Measurements from ENCODE around the gene KCNK1. TPM values are rescaled to one million over a fixed set of nuclear protein-coding genes. Genes with fewer than 3 reads are reported as not detected.

The KCNK1 gene
- total and polyA plus RNA-seq, 2 of the 13 experiments (the other 11 are each of a cell fraction or from before 2014, with no cell fraction given) = not detected

GRCh38 chr1:233615571-233615970, 1.7 kb downstream of the KCNK1 start:
- in situ Hi-C loops (cut with HindIII; ENCODE audit: extremely low pct_ligation_motif_present, low pct_unique_long_range_greater_than_20kb) (no loop called here), intact Hi-C loops (cut with micrococcal nuclease; ENCODE audit: unreplicated experiment) (no loop called here)
- Histone ChIP-seq H4K20me1 (ENCODE audit: insufficient read depth, low read length) (no peaks in the 10 kb centered on the region), H3K36me3 (replicated peaks in 1 of 2; ENCODE audit: control insufficient read depth in 1 of 2, insufficient read depth in 2 of 2, low read length in 2 of 2) (no peaks in the 10 kb centered on the region), H3K4me3 (replicated peaks in 1 of 3; ENCODE audit: insufficient read depth in 1 of 3, low read depth in 2 of 3, low read length in 3 of 3) (no peak overlapping the region), H3K27ac (ENCODE audit: extremely low read length, insufficient read depth, low read length) (no peak overlapping the region), H3K9me3 (ENCODE audit: low read length) (no peaks in the 10 kb centered on the region), H2AFZ (ENCODE audit: low read length) (no peak overlapping the region), H3K4me1 (ENCODE audit: insufficient read depth, low read length) (no peaks in the 10 kb centered on the region), H3K9ac (ENCODE audit: insufficient read depth, low read depth, low read length) (no peak overlapping the region), H3K79me2 (ENCODE audit: insufficient read depth, low read length) (no peaks in the 10 kb centered on the region), H3K4me2 (ENCODE audit: low read depth, low read length) (no peak overlapping the region), H3K27me3 (ENCODE audit: control insufficient read depth in 1 of 2, insufficient read depth in 2 of 2, low read length in 2 of 2) (peaks cover 0 to 18% of the 10 kb centered on the region in 2 experiments; a peak in 3 of 5 replicates)
- POLR2A ChIA-PET = no interaction called here
- FAIRE-seq (no peak), ATAC-seq (no peak), DNase-seq (ENCODE audit: low spot score) (no peak)
- CTCF ChIA-PET (ENCODE audit: low intra/inter-chr PET ratio, low total read pairs) = no interaction called here
- no TSS peak for BruUV-seq (replicated peaks)
- WGBS (ENCODE audit: low lambda C conversion rate) = 53% methylated on average over 3 of the region's 3 CpGs
- TF ChIP-seq CBX1 (IDR thresholded peaks at IDR 0.05; ENCODE audit: low read depth) (no peak), ZNF580 (CRISPR knock-in tag; IDR thresholded peaks at IDR 0.05; ENCODE audit: borderline replicate concordance, low read depth) (no peak), EED (CRISPR knock-in tag; IDR thresholded peaks at IDR 0.05) (no peak), MXI1 (IDR thresholded peaks at IDR 0.05; ENCODE audit: borderline replicate concordance, low read depth, low read length) (no peak), FOXO4 (CRISPR knock-in tag; conservative IDR thresholded peaks at IDR 0.05) (no peak), ZSCAN25 (CRISPR knock-in tag; IDR thresholded peaks at IDR 0.05) (no peak), GZF1 (CRISPR knock-in tag; IDR thresholded peaks at IDR 0.05) (no peak)

GRCh38 chr1:233617025-233617424, 3.1 kb downstream of the KCNK1 start:
- H3K36me3 ChIP-seq (replicated peaks in 1 of 2; ENCODE audit: control insufficient read depth in 1 of 2, insufficient read depth in 2 of 2, low read length in 2 of 2) = no peaks in the 10 kb centered on the region
- ChIA-PET POLR2A (no interaction called here), CTCF (ENCODE audit: low intra/inter-chr PET ratio, low total read pairs) (no interaction called here)
- 7% methylated on average over 1 of the region's 1 CpG for WGBS (ENCODE audit: low lambda C conversion rate)
- FAIRE-seq (no peak), DNase-seq (ENCODE audit: low spot score) (no peak), ATAC-seq (no peak)
- H3K4me2 ChIP-seq (ENCODE audit: low read depth, low read length) = no peak overlapping the region
- no peaks in the 10 kb centered on the region for H3K79me2 ChIP-seq (ENCODE audit: insufficient read depth, low read length)
- BruUV-seq (replicated peaks) = no TSS peak
- no peak overlapping the region for H3K4me3 ChIP-seq (replicated peaks in 1 of 3; ENCODE audit: insufficient read depth in 1 of 3, low read depth in 2 of 3, low read length in 3 of 3)
- H3K4me1 ChIP-seq (ENCODE audit: insufficient read depth, low read length) = no peaks in the 10 kb centered on the region
- H2AFZ ChIP-seq (ENCODE audit: low read length) = no peak overlapping the region
- no peak for TF ChIP-seq ZFP91 (CRISPR knock-in tag; IDR thresholded peaks at IDR 0.05; ENCODE audit: borderline replicate concordance)
- no peak for TF ChIP-seq GZF1 (CRISPR knock-in tag; IDR thresholded peaks at IDR 0.05)
- TF ChIP-seq ZNF136 (CRISPR knock-in tag; IDR thresholded peaks at IDR 0.05; ENCODE audit: low read depth) = no peak
- TF ChIP-seq ZNF788 (CRISPR knock-in tag; IDR thresholded peaks at IDR 0.05; ENCODE audit: borderline replicate concordance) = no peak
- no peak for TF ChIP-seq TCF12 (IDR thresholded peaks at IDR 0.05)
- TF ChIP-seq TCF12 (CRISPR knock-in tag; IDR thresholded peaks at IDR 0.05) = no peak
- TF ChIP-seq BORCS8-MEF2B (CRISPR knock-in tag; IDR thresholded peaks at IDR 0.05) = no peak
- no peak for TF ChIP-seq TBP (CRISPR knock-in tag; IDR thresholded peaks at IDR 0.05)
- no peak for TF ChIP-seq DMTF1 (CRISPR knock-in tag; IDR thresholded peaks at IDR 0.05)
- no peak overlapping the region for H3K9ac ChIP-seq (ENCODE audit: insufficient read depth, low read depth, low read length)
- in situ Hi-C loops (cut with HindIII; ENCODE audit: extremely low pct_ligation_motif_present, low pct_unique_long_range_greater_than_20kb) (no loop called here), intact Hi-C loops (cut with micrococcal nuclease; ENCODE audit: unreplicated experiment) (no loop called here)
- no peaks in the 10 kb centered on the region for H3K9me3 ChIP-seq (ENCODE audit: low read length)
- no peak overlapping the region for H3K27ac ChIP-seq (ENCODE audit: extremely low read length, insufficient read depth, low read length)
- no peaks in the 10 kb centered on the region for H4K20me1 ChIP-seq (ENCODE audit: insufficient read depth, low read length)
- H3K27me3 ChIP-seq (ENCODE audit: control insufficient read depth in 1 of 2, insufficient read depth in 2 of 2, low read length in 2 of 2) = peaks cover 0 to 16% of the 10 kb centered on the region in 2 experiments; a peak in 3 of 5 replicates
